Body of pancreas (tissue), 4 donors: Measurements from ENCODE around the gene TDP1.
A peak's percentile ranks its signal among the peaks of the same experiment; 100 is the strongest.

Experiments
- POLR2A ChIP-seq, 3 donors: fragments of 450-650 bp; IDR thresholded peaks; one replicate each; pipeline ENCODE4 v1.6.1; 2016; ENCODE audit warnings: antibody characterized with exemption in 3 of 3, mild to moderate bottlenecking in 2 of 3
- TF ChIP-seq, protein P1 (sequence below), 7 experiments: fragments of 450-650 bp in 4 of 7; fragments of 200-600 bp in 3 of 7; sonication (generic) in 3 of 7; IDR thresholded peaks; one replicate each; pipeline ENCODE4 v1.5.1; 2016 to 2019; ENCODE audit warnings: antibody characterized with exemption in 7 of 7

DNA sequence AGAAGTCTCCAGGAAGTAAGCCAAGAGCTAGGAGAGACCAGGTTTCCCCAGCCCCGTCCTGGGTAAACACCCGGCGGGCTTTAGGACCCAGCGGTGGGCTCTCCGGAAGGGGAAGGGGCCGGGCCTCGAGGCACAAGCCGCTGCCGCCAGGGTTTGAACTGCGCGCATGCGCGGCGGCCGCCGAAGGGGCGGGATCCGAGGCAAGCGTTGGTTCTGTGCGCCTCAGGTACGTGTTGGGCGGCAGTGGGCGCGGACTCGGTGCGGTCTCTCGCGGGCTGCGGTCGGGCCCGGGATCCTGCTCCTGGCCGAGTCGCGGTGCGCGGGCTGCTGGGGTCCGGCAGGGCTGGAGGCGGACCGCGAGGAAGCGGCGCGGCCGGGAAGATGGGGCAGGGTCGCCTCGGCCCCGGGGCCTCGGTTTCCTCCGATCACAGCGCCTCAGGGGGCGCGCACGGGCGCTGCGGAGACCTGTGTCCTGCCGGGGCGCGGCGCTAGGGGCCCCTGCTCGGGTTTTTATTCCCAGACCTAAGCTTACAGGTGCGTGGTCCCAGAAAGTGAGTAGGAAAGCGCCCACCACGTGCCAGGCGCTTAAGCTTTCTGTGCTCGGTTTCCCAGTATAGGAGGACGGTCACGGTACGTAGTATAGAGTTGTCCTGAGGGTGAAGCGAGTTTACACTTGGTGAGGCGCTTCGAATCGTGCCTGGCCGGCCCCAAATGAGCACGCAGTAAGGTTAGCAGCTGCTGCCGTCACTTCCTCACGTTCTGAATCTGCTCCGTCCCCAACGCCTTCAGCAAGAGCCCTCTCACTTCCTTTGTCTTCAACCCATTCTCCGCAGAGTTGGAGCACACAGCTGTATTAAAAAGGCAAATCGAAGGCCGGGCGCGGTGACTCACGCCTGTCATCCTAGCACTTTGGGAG is at the start of gene TDP1:
- TF ChIP-seq, protein P1, sequence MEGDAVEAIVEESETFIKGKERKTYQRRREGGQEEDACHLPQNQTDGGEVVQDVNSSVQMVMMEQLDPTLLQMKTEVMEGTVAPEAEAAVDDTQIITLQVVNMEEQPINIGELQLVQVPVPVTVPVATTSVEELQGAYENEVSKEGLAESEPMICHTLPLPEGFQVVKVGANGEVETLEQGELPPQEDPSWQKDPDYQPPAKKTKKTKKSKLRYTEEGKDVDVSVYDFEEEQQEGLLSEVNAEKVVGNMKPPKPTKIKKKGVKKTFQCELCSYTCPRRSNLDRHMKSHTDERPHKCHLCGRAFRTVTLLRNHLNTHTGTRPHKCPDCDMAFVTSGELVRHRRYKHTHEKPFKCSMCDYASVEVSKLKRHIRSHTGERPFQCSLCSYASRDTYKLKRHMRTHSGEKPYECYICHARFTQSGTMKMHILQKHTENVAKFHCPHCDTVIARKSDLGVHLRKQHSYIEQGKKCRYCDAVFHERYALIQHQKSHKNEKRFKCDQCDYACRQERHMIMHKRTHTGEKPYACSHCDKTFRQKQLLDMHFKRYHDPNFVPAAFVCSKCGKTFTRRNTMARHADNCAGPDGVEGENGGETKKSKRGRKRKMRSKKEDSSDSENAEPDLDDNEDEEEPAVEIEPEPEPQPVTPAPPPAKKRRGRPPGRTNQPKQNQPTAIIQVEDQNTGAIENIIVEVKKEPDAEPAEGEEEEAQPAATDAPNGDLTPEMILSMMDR (IDR thresholded peaks at IDR 0.05): peak in 3 of 7 experiments; percentile 16 to 32 (median 16)
- TF ChIP-seq POLR2A (IDR thresholded peaks at IDR 0.05): peak; percentile 94 to 95 (median 94)
